Lung microvascular endothelial cell (primary cell): Measurements from ENCODE around the gene IGFBP7. TPM values are rescaled to one million over a fixed set of nuclear protein-coding genes. Genes with fewer than 3 reads are reported as not detected.

Experiments
- DNase-seq, 2 donors: peaks; one replicate each; pipeline versions ENCODE4 v3.0.0 to v3.0.0-alpha.2; 2010; ENCODE audit warnings: low read depth in 2 of 2
- total RNA-seq: library from RNA; depleted of rRNA; stranded (reverse); fragments of >200 nt; gene quantifications from 2 replicates; pipeline ENCODE4 v1.2.1, GENCODE V29; 2014

Gene IGFBP7
- 724 and 1,907 TPM in 2 replicates for total RNA-seq

GRCh38 chr4:57109847-57110639 lies at the start of gene IGFBP7:
Gene IGFBP7, minus strand, starts transcription at chr4:57110385. Its CDS starts 34 bp downstream, at chr4:57110351.
- DNase-seq, result peak; percentile 58 to 61

DNA sequence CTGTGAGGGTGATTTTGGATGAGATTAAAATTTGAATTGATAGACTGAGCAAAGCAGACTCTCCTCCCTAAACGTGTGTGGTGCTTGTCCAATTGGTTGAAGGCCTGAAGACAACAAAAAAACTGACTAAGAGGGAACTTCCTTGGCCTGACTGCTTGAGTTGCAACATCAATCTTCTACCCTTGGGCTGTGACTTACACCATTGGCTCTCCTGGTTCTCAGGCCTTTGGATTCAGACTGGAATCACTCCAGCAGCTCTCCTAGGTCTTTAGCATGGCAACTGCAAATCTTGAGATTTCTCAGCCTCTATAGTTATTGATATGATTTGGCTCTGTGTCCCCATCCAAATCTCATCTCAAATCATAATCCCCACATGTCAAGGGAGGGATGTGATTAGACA lies 49.7 kb upstream of the IGFBP7 start:
- no peak for DNase-seq

DNA sequence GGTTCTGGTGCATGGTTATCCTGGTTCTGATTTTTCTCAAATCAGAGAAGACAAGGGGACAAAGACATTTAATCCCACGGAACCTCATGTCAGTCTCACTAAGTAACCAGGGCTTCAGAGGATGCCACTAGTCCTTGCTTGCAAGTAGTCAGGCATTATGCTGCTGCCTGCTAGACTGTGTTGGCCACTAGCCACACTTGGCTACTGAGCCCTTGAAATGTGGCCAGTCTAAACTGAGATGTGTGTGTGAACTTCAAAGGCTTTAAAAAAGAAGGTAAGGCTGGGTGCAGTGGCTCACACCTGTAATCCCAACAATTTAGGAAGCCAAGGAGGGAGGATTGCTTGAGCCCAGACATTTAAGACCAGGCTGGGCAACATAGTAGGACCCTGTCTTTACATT lies 48.6 kb upstream of the IGFBP7 start:
- no peak for DNase-seq

DNA sequence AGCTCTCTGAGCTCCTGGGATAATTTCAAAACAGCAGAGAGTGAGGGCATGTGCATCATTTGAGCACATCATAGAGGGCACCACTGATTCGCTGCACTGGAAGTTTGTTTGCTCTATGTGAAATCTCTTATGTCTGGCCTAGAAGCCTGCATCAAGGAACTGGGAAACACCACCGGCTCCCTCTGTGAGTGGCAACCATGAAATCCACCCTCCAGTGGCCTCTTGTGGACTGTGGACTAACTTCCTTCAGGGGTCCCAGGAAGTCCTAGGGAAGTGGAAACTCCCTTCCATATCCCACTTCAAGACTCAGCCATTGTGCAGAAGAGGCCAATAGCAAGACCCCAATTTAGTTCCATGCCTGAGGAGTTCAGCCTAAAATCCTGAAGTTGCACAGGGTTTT lies 48.0 kb upstream of the IGFBP7 start:
- DNase-seq, result no peak

DNA sequence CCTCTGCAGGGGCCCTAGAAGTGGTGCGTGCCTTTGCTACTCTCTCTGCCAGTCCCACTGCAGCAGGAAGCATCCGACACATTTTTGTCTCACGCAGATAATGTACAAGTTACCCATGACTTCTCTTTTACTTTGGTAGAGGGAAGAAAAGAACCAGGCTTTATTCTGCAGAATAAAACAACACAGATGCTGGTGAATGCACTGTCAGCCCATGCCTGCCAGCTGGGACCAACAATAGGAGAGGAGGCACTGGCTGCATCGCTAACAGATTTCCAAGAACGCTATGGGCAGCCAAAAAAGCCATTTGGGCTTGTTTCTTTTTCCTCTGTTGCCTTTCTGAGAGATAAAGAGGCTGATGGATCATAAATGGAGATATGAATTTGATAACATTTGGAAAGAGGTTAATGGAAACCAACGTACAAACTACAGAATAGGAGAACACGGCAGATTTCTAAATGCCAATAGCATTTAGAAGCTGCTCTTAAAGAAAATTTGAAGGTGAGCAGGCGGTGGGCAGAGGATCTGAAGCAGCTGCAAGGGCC lies 47.5 kb upstream of the IGFBP7 start:
- no peak for DNase-seq

GRCh38 chr4:57156242-57156990 lies 46.2 kb upstream of the IGFBP7 start:
- DNase-seq, result no peak

- no peak for DNase-seq
Observed at GRCh38 chr4:57154926-57155325, 44.7 kb upstream of the IGFBP7 start.

GRCh38 chr4:57154191-57154590 lies 44.0 kb upstream of the IGFBP7 start:
- peak in 1 of 2 donors; percentile 78 for DNase-seq

DNA sequence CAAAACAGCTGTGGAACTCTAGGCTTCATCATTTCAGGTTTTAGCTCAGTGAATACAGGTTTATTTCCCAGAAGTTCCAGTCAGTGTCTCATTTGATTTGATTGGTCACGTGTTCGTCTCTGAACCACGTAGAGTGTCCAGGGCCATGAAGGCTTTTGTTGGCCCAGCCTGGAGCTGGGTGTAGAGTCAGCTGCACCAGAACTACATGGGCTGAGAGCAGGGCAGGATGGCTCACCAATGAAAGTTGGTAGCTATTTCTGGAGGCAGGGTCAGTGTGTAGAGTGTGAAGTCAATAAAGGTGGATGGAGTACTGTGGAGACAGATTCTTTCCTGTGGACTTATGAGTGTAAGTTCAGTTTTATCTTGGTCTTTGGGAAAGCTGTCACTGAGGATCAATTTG lies 43.0 kb upstream of the IGFBP7 start:
- DNase-seq, result no peak

GRCh38 chr4:57151481-57151880 lies 41.3 kb upstream of the IGFBP7 start:
- DNase-seq, result peak; percentile 50 to 72

DNA sequence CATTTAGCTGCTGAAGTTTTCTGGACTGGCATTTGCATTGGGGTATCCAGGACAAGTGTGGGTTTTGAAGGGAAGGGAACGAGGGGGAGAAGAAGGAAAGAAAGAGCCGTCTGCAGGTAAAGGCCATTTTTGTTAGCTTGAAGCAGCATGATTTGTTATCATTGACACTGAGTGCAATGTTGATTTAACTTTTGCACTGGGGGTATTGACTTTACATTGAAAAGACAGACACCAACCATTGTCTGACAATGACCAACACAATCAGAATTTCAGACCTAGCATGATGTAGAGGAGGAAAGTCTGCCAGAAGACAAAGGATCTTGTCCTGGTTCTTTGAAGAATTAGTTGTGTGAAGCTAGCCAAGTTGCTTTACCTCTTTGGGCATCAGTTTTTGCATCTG lies 39.6 kb upstream of the IGFBP7 start:
- DNase-seq, result no peak

DNA sequence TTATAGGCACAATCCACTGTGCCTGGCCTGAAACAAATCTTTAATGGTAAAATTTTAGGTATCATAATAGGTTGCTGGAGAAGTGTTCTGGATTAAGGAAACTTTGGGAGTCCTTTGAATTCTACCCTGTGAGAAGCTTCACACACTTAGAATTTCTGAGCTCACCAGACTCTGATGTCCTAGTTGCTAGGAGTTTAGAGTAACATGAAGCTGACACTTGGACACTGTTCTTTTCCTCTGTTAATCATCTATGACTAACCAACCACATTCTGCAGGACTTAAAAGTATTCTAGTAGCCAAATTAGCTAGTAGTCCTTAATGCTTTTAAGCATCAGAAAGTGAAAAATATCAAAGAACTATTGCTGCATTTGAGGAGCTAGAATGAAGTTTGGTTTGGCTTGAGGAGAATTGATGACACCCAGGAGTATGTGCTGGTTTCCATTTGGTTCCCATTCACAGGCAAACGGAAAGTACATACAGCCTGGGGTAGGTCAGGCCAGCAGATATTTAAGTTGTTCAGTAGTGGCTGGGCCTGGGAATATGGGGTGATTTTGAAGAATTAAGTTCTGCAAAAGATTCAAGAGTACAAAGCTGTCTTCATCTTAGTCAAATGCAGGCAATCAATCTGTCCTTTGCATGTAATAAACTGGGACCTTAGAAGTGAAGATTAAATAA lies 38.8 kb upstream of the IGFBP7 start:
- peak in 1 of 2 donors; percentile 80 for DNase-seq

GRCh38 chr4:57148177-57148576 lies 38.0 kb upstream of the IGFBP7 start:
- DNase-seq, result no peak

DNA sequence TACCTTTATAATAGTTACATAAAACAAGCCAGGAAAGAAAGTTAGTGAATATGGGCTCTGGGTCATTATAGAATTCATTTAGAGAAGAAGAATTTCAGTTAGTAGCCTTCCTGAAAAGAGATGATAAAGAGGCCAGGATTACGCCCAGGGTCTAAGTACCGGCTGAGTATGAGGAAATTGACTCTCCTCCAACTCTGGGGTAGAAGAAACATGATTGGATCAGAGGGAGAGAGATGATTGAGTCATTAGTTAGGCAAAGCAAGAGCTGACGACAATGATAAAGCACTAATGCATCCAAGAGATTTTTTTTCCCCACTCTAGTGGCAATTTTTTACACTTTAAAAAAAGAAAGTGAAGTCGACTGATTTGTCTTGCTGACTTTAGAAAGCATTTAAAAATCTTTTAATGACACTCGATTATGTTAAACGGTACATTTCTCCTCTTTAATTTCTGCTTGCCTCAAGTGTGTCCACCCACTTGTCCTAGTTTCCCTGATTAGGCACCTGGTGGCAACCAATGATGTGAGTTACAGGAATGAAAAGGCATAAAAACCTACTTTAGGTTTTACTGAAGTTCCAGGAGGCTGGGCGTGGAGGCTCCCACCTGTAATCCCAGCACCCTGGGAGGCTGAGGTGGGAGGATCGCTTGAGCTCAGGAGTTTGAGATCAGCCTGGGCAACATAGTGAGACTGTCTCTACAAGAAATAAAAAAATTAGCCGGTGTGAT lies 37.3 kb upstream of the IGFBP7 start:
- DNase-seq, result peak in 1 of 2 donors; percentile 79

DNA sequence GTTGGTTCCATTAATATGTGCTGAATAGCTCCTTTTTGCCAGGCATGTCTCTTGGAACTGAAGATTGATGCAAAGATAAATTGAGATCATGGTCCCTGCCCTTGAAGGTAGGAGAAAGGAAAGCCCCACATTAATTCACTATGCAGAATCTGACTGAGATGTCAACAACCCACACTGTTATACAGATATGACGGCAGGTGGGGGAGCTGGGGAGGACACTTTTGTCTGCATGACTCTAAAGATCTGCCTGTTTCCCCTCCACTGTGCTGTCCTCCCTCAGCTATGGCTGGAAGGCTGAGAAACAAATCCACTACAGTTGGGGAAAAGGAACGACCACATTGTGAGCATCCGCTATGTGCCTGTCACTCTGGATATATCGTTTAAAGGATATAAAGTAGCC lies 36.3 kb upstream of the IGFBP7 start:
- DNase-seq, result no peak

DNA sequence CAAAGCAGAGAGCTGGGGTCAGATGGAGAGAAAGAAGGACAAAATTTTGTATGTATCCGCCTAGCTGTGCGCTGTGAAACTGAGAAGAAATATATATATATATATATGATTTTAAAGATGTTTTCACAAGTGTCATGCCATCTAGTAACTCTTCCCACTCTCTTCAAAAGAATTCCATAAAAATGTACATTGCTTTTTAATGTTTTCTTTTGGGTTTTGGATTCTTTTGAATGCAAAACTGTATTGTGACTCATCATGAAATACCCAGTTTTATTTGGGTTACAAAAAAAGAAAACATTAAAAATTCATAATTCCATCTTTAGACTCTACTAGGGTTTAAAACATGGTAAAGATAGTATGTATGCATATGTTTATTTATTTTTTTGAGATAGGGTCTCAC lies 34.3 kb upstream of the IGFBP7 start:
- no peak for DNase-seq

GRCh38 chr4:57139783-57140182 lies 29.6 kb upstream of the IGFBP7 start:
- DNase-seq, result no peak

DNA sequence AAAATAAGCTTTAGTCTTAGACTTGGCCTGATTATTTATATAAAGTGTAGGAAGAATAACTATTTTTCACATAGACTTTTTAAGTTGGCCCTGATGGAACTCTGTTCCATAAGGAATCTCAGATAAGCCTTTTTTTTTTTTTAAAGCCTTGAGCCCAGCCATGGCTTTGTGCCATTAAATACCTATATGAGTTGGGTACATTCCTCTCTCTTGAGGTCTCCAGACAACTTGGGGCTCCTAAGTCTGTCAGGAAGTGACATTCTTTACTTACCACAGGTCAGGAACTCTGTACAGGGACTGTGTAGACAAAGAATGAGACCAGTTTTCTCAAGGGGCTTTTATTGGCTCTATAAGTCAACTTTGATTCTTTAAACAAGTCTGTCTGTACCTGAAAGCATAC lies 27.1 kb upstream of the IGFBP7 start:
- peak in 1 of 2 donors; percentile 31 for DNase-seq

DNA sequence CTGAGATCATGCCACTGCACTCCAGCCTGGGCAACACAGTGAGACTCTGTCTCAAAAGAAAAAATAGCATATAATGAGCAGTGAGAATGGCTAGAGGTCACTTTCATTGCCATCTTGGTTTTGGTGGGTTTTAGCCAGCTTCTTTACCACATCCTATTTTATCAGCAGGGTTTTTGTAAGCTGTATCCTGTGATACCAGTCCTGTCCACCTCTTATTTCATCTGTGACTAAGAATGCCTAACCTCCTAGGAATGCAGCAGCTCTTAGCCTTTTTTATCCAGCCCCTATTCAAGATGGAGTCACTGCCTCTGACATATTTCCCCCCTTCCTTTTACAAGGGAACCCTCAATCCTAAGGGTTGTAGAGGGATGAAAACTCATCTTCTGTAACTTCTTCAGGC lies 26.1 kb upstream of the IGFBP7 start:
- peak in 1 of 2 donors; percentile 46 for DNase-seq

- DNase-seq, result no peak
Observed at GRCh38 chr4:57132743-57133137, 22.6 kb upstream of the IGFBP7 start.
